Superior temporal gyrus (tissue), 1 donor: Measurements from ENCODE around the gene MYBPC3.

Experiments
- DNase-seq: peaks from one replicate; pipeline ENCODE4 v3.0.0-alpha.2; 2016; ENCODE audit errors: extremely low spot score

The MYBPC3 gene

GRCh38 chr11:47357985-47358730 lies 5.7 kb upstream of the MYBPC3 start:
- DNase-seq: no peak

GRCh38 chr11:47356998-47357329 lies 4.5 kb upstream of the MYBPC3 start:
- DNase-seq: no peak

- DNase-seq: no peak
Observed at GRCh38 chr11:47356129-47356997, 3.9 kb upstream of the MYBPC3 start.

- DNase-seq: peak; percentile 86
Observed at GRCh38 chr11:47355283-47356128, 3.0 kb upstream of the MYBPC3 start.

DNA sequence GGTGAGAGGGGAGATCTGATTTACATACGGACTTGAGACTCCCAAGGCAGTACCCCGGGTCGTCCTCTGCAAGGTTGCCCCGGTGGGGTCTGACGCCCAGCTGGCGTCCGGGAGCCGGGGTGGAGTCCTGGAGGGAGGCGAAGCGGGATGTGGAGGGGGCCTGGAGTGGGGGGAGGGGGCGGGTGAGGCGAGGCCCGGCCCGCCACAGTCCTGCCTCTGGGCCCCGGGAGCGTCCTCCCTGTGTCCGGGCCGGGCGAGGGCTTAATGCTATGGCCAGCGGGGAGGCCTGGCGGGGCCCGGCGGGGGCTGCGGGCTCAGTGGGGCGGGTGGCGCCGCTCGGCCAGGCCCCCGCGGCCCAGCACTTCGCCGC lies 2.4 kb upstream of the MYBPC3 start:
- no peak for DNase-seq

GRCh38 chr11:47353978-47354774 lies 1.7 kb upstream of the MYBPC3 start:
- DNase-seq: no peak

GRCh38 chr11:47351156-47352126 lies 1.1 kb downstream of the MYBPC3 start:
- DNase-seq: no peak

- DNase-seq: no peak
Observed at GRCh38 chr11:47350315-47350714, 2.2 kb downstream of the MYBPC3 start.

DNA sequence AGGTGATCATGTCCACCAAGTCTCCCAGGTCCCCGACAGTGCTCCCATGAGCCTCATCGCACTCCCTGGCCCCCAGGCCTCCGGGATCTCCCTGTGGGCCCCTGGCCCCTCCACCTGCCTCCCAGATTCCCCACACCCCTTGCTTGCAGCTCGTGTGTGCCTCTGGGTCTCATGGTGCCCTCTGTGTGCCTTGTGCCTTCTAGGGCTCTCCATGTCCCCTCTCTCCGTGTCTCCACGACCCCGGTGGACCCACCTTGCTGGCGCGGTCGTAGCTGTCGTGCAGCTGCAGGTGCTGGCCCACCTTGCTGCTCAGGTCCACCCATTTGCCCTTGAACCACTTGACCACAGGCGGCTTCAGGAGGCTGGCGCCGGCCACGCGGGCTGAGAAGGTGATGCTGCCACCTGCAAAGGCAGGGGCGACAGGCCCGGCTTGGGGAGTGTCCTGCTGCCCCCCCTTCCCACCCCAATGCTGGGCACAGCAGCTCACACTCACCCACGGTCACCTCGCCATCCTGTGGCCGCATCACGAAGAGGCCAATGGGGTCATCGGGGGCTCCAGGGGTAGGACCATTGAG lies 2.9 kb downstream of the MYBPC3 start:
- DNase-seq: no peak

DNA sequence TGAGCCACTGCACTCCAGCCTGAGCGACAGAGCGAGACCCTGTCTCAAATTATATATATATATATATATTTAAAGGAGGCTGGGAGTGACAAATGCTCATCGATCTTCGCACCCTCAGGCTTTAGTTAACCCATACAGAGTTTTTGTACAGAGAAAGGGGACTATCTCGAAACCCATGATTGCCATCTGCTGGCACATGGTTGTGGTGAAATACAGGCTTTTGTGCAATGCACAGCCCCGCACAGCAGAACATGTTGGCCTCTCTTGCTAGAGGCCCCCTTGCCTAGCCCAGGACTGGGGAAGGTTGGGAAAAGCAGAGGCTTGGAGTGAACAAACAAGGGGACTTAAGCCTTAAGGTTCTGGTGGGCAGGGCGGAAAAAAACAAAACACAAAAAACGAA lies 3.6 kb downstream of the MYBPC3 start:
- DNase-seq: peak; percentile 16

GRCh38 chr11:47348131-47348802 lies 4.2 kb downstream of the MYBPC3 start:
- no peak for DNase-seq

- no peak for DNase-seq
Observed at GRCh38 chr11:47347137-47347536, 5.4 kb downstream of the MYBPC3 start.

DNA sequence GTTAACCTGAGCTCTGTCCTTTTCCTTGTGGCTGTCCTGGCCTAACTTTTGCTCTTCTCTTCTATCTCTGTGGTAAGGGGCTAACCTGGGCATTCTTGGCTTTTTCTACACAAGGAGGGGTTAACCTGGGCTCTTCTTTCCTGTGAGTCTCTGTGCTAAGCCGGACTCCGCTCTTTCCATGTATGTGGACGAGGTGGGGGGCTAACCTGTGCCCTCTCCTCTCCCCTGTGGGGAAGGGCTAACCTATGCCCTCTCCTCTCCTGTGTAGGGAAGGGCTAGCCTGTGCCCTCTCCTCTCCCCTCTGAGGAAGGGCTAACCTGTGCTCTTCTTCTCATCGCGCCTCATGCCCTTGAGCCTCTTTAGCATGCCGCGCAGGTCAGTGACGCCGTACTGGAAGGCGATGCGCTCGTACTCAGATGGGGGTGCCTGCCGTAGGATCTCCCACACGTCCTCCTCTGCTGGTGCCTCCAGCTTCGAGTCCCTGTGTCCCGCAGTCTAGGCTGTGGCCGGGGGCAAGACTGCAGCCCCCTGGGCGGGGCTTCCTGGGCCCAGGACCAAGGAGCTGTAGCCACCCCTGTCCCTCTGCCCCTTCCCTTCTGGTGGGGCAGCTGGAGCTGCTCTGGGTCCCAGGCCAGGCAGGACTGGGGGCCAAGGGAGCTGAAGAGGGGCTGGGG lies 6.5 kb downstream of the MYBPC3 start:
- DNase-seq: no peak

GRCh38 chr11:47342854-47343253 lies 9.6 kb downstream of the MYBPC3 start:
- DNase-seq: no peak

DNA sequence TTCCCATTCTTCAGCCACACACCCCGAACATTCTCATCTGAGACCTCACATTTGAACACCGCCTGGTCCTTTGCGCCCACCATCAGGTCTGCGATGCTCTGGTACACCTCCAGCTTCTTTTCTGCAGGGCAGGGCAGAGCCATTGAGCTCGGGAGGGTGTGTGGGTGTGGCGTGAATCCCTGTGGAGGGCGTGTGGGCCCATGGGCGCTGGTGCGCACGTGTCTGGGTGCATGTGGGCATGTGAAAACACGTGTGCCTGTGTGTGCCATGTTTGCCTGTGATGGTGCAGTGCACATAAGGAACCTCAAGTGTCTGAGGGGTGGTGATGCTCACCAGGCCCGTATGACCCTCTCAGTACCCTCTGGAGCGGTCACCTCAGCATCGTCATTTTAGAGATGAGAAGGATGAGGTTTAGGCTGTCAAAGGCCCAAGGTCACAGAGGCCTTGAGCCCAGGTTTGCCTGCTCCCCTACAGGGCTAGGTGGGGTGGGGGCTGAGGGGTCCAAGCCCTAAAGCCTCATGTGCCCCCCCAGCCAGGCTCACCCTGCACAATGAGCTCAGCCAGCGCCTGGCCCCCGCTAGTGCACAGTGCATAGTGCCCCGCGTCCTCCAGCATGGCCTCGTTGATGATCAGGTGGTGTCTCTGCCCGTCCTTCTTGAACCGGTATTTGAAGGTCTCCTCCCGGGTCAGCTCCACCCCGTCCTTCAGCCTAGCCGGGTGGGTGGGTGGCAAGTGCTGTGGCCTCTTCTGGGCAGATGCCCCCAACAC lies 10.3 kb downstream of the MYBPC3 start:
- DNase-seq: no peak

- no peak for DNase-seq
Observed at GRCh38 chr11:47340980-47341775, 11.3 kb downstream of the MYBPC3 start.

DNA sequence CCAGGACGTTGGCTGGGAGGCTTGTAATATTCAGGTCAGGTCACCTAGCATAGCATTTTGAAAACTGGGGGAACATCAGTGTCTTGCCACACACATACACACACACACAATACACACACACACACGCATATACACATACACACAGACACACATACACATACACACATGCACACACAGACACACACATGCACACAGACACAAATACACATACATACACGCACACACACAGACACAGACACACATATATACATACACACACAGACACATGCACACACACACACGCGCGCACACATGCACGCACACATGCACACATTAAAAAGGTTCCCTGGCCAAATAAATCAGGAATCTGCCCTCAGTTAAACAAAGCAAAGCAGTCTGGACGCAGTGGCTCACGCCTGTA lies 12.5 kb downstream of the MYBPC3 start:
- no peak for DNase-seq
